ENCODE measurements around the gene CD37. TPM values are rescaled to one million over a fixed set of nuclear protein-coding genes. Genes with fewer than 3 reads are reported as not detected.

CD37 gene
- total RNA-seq, 2 experiments from 2014 or later: 152 to 191 TPM

DNA sequence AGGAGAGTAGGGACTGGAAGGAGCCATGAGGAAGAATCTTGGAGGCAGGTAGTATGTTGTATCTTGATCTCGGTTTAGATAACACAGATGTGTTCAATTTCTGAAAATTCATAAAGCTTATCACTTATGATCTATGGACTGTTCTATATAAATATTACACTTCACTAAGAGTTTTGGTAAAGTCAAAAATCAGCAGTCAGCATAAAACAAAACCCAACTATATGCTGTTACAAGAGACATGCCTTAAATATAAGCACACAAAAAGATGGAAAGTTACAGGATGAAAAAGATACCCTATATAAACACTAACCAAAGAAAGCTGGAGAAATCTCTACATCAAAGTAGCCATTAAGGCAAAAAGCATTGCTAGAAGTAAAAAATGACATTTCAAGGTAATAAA, 48.4 kb downstream of the CD37 start:
- Mint-ChIP-seq H3K4me1 (peaks cover 9% of the 10 kb centered on the region), H3K4me3 (no peak overlapping the region), H3K27me3 (no peaks in the 10 kb centered on the region), H3K36me3 (ENCODE audit: low read depth) (no peaks in the 10 kb centered on the region), H3K27ac (no peak overlapping the region), H3K9me3 (ENCODE audit: low read depth) (peaks cover 7% of the 10 kb centered on the region)
- intact Hi-C loops (cut with DNase I, micrococcal nuclease): loop anchor here in 1 of 2 experiments (2.0 kb wide), 1 partner anchor 19 kb away; no protein-coding TSS in a partner anchor
- ATAC-seq (no peak), DNase-seq (no peak)
- ChIA-PET POLR2A (interaction anchor here (0.6 kb wide), 1 partner anchor 914 kb away, joined by 3 read pairs; no protein-coding TSS in a partner anchor), CTCF (interaction anchor here (1.5 kb wide), 2 partner anchors 9 to 16 kb away, joined by 3 to 5 read pairs; no protein-coding TSS in a partner anchor)

- intact Hi-C loops (cut with DNase I, micrococcal nuclease): loop anchor here in 1 of 2 experiments (1.0 kb wide), 2 partner anchors 25 to 57 kb away; partner anchors contain the start of gene DKKL1
- peak; percentile 95 for DNase-seq
- Mint-ChIP-seq H3K27me3 (no peaks in the 10 kb centered on the region), H3K9me3 (ENCODE audit: low read depth) (peaks cover 3% of the 10 kb centered on the region), H3K4me1 (peaks cover 16% of the 10 kb centered on the region), H3K27ac (peak within 1 kb of the TSS; percentile 87), H3K4me3 (peak within 1 kb of the TSS; percentile 47), H3K36me3 (ENCODE audit: low read depth) (no peaks in the 10 kb centered on the region)
- POLR2A ChIA-PET: no interaction called here
- ATAC-seq: peak; percentile 67
- CTCF ChIA-PET: no interaction called here
Measured at GRCh38 chr19:49387936-49388372, 52.7 kb downstream of the CD37 start, which contains the start of gene KASH5. KASH5 (plus strand) TSS chr19:49388249; CDS start chr19:49390884, 2,635 bp downstream.

GRCh38 chr19:49389406-49389805, 54.2 kb downstream of the CD37 start:
- Mint-ChIP-seq H3K9me3 (ENCODE audit: low read depth) (no peaks in the 10 kb centered on the region), H3K4me3 (no peak overlapping the region), H3K36me3 (ENCODE audit: low read depth) (no peaks in the 10 kb centered on the region), H3K27me3 (no peaks in the 10 kb centered on the region), H3K4me1 (peaks cover 16% of the 10 kb centered on the region), H3K27ac (no peak overlapping the region)
- ChIA-PET CTCF (interaction anchor here (1.0 to 1.1 kb wide), 2 partner anchors 46 to 89 kb away, joined by 4 to 6 read pairs; no protein-coding TSS in a partner anchor), POLR2A (interaction anchor here (0.6 kb wide), 1 partner anchor 21 kb away, joined by 3 read pairs; no protein-coding TSS in a partner anchor)
- ATAC-seq (no peak), DNase-seq (no peak)
- intact Hi-C loops (cut with DNase I, micrococcal nuclease): no loop called here

Small RNA genes within 50 kb of the gene (microRNA-seq; reads per million reads assigned to microRNA genes)
- not detected for gene MIR4324 (ENCODE audit: borderline replicate concordance)

Other genes with a start within 250 kb of the CD37 start
- gene SNRNP70, start 250.0 kb upstream of the CD37 start, total RNA-seq: 100 to 1,000 TPM; 225 to 306 TPM
- gene LIN7B, start 221.0 kb upstream of the CD37 start, total RNA-seq: 1 to 10 TPM; 3.5 to 4.3 TPM
- 1 to 10 TPM; 1.7 to 2.0 TPM for gene C19orf73, start 216.3 kb upstream of the CD37 start, total RNA-seq
- gene PPFIA3, start 215.9 kb upstream of the CD37 start, total RNA-seq: 1 to 10 TPM; 5.4 to 6.1 TPM
- gene HRC, start 180.0 kb upstream of the CD37 start, total RNA-seq: not detected
- gene TRPM4, start 177.6 kb upstream of the CD37 start, total RNA-seq: 1 to 10 TPM; 1.5 to 1.9 TPM
- 1 to 10 TPM in 1 of 2 experiments, under 1 TPM in 1; 0.42 to 1.3 TPM for gene SLC6A16, start 10.2 kb upstream of the CD37 start, total RNA-seq
- not detected for gene TEAD2, start 27.0 kb downstream of the CD37 start, total RNA-seq
- gene DKKL1, start 28.5 kb downstream of the CD37 start, total RNA-seq: not detected
- 1 to 10 TPM in 1 of 2 experiments, under 1 TPM in 1; 0.96 to 1.2 TPM for gene KASH5, start 52.8 kb downstream of the CD37 start, total RNA-seq
- gene PTH2, start 88.0 kb downstream of the CD37 start, total RNA-seq: not detected
- not detected for gene GFY, start 90.0 kb downstream of the CD37 start, total RNA-seq
- gene SLC17A7, start 106.1 kb downstream of the CD37 start, total RNA-seq: under 1 TPM; 0.07 to 0.14 TPM
- gene PIH1D1, start 116.4 kb downstream of the CD37 start, total RNA-seq: 100 to 1,000 TPM; 117 to 138 TPM
- 10 to 100 TPM; 26.8 to 33.3 TPM for gene ALDH16A1, start 117.8 kb downstream of the CD37 start, total RNA-seq
- 10 to 100 TPM; 38.6 to 43.2 TPM for gene FLT3LG, start 138.8 kb downstream of the CD37 start, total RNA-seq
- gene RPL13A, start 152.2 kb downstream of the CD37 start, total RNA-seq: 1,000 to 10,000 TPM; 3,861 to 3,967 TPM
- gene RPS11, start 161.0 kb downstream of the CD37 start, total RNA-seq: 1,000 to 10,000 TPM; 2,778 to 3,370 TPM
- 10 to 100 TPM; 16.3 to 18.1 TPM for gene FCGRT, start 177.3 kb downstream of the CD37 start, total RNA-seq
- gene RCN3, start 192.6 kb downstream of the CD37 start, total RNA-seq: 10 to 100 TPM; 10.9 to 13.5 TPM
- 10 to 100 TPM; 71.4 to 73.1 TPM for gene NOSIP, start 245.2 kb downstream of the CD37 start, total RNA-seq
- 1 to 10 TPM in 1 of 2 experiments, under 1 TPM in 1; 0.81 to 1.6 TPM for gene PRRG2, start 245.9 kb downstream of the CD37 start, total RNA-seq